ENCODE results near the gene PTPRM.

DNA sequence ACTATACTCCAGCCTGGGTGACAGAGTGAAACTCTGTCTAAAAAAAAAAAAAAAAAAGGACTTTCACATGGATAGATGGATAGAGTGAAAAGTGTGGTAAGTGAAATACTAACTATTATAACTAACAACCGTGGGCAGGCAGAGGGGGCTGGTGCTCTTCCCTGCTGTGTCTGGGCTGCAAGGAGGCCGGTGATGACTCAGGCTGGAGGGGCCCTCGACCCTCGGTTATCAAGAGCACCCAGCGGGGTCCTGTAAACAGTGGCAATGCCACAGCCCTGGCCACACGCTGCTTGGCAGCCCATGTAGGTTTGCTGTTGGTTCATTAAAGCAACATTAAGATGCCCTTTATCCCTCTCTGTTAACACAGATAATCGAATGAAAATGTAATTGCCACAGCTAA, 857.4 kb downstream of the PTPRM start:
- TF ChIP-seq POLR2A (IDR thresholded peaks at IDR 0.05; ENCODE audit: low read depth, low read length) (no peak), POLR2AphosphoS5 (IDR thresholded peaks at IDR 0.05; ENCODE audit: low read depth, low read length) (no peak), TAF1 (IDR thresholded peaks at IDR 0.05; ENCODE audit: low read depth, low read length) (no peak), SPI1 (IDR thresholded peaks at IDR 0.05; ENCODE audit: low read depth, low read length) (no peak), POU2F2 (IDR thresholded peaks at IDR 0.05; ENCODE audit: low read depth, low read length) (no peak)

Measured in GM12891 (cell line).